Omental fat pad (tissue), 4 donors: Measurements from ENCODE around the gene PTGR1. TPM values are rescaled to one million over a fixed set of nuclear protein-coding genes. Genes with fewer than 3 reads are reported as not detected.

Source experiments
- ATAC-seq: fragments of 150-250 bp; one replicate; pipeline ENCODE4 v1.9.1; 2016; ENCODE audit warnings: mild to moderate bottlenecking, moderate library complexity; ENCODE audit not compliant: low FRiP score
- DNase-seq: peaks from one replicate; pipeline ENCODE4 v3.0.0-alpha.2; 2019; ENCODE audit warnings: low spot score
- CTCF ChIP-seq, 3 donors: fragments of 450-650 bp; IDR thresholded peaks; one replicate each; pipeline ENCODE4 v1.5.1; 2016 to 2017; ENCODE audit warnings: antibody characterized with exemption in 3 of 3, mild to moderate bottlenecking in 3 of 3, moderate library complexity in 2 of 3
- total RNA-seq, 4 donors: library from RNA; depleted of rRNA; stranded (reverse); fragments of >200 nt; gene quantifications; one replicate each; pipeline ENCODE4 v1.1.0, GENCODE V29; 2016

Gene PTGR1
- total RNA-seq, 4 donors from 2014 or later: 28.0 to 63.8 (median 46.4) TPM

GRCh38 chr9:111542497-111543254 is 56.8 kb downstream of the PTGR1 start:
- DNase-seq (no peak), ATAC-seq (no peak)
- TF ChIP-seq CTCF (IDR thresholded peaks at IDR 0.05): no peak

GRCh38 chr9:111533099-111533790 is 66.2 kb downstream of the PTGR1 start:
- ATAC-seq (no peak), DNase-seq (no peak)
- no peak for TF ChIP-seq CTCF (IDR thresholded peaks at IDR 0.05)

GRCh38 chr9:111531716-111532115 is 67.7 kb downstream of the PTGR1 start:
- DNase-seq (no peak), ATAC-seq (no peak)
- TF ChIP-seq CTCF (IDR thresholded peaks at IDR 0.05): no peak

GRCh38 chr9:111529787-111530186 is 69.7 kb downstream of the PTGR1 start:
- TF ChIP-seq CTCF (IDR thresholded peaks at IDR 0.05): no peak
- ATAC-seq: no peak
- no peak for DNase-seq

- DNase-seq (no peak), ATAC-seq (no peak)
- no peak for TF ChIP-seq CTCF (IDR thresholded peaks at IDR 0.05)
Measured at GRCh38 chr9:111527347-111527746, 72.1 kb downstream of the PTGR1 start.

GRCh38 chr9:111525056-111525977 is 74.1 kb downstream of the PTGR1 start, which contains the start of gene ZNF483:
ZNF483 (plus strand) TSS chr9:111525179; CDS start chr9:111527396, 2,217 bp downstream.
- peak; percentile 59 for DNase-seq
- ATAC-seq: peak; percentile 92
- TF ChIP-seq CTCF (IDR thresholded peaks at IDR 0.05): no peak
